Amniotic epithelial cell (primary cell): Measurements from ENCODE around the gene TMEM119.

ENCODE experiments used
- DNase-seq: peaks from one replicate; pipeline ENCODE4 v3.0.0-alpha.2; 2010; ENCODE audit warnings: low read depth

Gene TMEM119, protein sequence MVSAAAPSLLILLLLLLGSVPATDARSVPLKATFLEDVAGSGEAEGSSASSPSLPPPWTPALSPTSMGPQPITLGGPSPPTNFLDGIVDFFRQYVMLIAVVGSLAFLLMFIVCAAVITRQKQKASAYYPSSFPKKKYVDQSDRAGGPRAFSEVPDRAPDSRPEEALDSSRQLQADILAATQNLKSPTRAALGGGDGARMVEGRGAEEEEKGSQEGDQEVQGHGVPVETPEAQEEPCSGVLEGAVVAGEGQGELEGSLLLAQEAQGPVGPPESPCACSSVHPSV

DNA sequence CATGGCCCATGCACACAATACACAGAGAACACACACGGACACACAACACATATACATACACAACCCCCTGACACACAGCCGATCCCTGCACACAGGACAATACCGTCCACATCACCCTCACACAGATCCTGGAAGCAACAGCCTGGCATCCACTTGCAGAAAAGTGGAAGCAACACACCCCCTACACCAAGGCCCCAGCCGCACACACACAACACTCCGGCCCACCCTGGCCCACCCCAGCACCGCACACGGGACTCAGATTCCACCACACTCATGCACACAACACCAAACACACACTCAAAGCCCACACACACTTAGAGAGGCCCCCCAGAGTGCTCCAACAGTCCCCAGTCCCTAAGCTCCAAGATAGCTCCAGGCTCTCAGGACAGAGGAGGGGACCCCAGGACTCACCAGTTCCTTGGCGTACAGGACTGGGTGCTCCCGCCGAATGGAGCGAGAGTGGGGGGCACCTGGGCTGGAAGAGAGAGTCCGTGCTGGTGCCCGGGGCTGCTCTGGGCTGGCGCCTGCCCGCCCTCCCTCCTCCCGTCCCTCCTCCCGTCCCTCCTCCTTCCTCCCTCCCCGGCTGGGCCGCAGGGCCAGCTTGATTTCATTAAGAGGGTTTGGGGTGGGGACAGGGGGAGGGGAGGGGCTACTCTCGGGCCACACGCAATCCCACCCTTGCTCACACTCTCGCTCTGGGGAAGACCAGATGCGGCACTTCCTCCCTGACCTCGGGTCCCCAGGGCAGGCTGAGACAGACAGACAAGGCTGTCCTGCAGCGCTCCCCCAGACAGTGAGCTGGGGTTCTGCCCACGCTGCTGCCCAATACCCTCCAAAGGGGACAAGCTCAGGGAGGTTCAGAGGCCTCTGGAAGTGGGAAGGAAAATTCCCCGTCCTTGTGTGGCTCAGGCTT is at the start of gene TMEM119:
Gene TMEM119, minus strand, starts transcription at position 526 of the 913 bp plus-strand sequence. CDS start 5,701 bp downstream, outside the sequence.
- DNase-seq = peak; percentile 14

DNA sequence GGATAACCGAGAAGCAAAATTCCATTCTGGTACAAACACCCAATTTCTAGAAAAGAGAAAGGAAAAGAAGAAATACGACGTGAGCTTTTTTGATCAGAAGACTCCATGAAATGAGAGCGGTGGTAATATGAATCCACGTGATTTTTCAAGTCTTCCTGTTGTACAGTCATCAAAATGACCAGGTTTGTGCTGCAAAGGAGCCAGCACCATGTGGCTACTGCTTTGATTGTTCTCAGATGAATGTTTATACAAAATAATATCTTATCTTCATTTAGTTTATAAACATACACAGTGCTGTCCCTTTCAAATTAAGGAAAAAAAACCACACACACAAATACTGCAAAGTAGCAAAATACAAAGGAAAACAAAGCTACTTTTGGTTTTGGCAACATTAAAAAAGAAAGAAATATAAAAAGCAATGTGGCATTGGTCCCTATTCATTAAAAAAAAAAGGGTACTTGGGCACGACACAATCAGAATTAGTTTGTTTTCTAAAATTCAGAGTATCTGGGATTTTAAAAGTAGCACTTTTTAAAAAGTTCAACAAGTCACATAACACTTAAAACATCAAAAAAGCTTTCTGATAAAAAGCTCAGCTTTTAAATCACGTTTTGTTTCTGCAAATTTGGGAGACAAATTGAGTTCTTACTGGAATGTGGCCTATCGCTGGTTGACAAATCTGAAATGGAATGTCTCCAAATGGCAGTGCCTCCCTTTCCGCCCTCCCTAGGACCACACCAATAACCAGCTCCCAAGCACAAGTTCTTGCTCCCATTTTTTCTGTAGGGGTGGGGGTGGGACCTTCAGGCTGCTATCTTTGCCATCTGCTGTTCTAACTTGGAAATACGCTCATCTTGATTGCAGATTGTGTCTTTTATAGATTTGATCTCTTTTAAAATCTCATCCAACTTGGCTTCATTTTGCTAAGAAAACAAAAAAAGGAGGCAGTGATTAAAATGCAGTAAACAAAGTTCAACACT is 49.0 kb upstream of the TMEM119 start:
- no peak for DNase-seq

DNA sequence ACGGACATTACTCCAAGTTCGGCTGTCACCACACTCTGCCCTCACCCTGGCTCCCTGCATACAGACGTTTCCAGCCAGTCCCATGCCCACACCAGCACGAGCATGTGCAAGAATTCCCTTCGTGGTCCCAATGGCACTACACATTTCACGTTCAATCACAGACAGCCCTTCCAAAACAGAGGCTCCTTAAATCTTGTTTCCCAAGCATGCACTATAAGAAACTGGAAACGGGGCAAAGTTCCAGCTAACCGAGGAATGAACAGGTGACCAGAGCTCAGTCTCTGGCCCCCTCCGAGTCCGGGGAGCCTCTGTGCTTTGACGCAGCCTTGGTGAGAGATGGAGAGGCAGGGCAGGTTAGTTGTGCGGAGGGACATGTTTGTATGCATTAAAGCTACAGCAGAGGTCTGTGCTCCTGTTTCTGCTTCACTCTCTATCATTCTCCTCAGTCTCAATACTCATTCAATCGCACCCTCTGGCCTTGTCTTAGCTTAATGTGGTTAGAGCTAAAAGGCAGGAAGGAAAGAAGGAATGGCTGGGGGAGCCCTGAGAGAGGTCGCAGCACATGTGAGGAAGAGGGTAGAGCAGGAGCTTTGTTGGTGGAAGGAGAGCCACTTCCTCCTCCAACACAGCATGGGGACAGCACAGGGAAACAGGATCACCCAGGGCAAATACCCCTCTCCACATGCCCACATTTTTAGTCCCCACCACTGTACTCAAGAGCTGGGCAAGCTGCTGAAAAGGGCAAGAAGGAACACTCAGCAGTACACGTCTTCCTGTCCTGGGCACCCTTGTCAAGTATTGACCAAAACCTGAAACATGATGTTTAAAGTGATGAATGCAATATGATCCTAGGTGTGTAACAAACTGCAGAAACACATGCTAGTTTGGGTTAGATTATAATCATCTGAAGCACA is 48.1 kb upstream of the TMEM119 start:
- DNase-seq = no peak

DNA sequence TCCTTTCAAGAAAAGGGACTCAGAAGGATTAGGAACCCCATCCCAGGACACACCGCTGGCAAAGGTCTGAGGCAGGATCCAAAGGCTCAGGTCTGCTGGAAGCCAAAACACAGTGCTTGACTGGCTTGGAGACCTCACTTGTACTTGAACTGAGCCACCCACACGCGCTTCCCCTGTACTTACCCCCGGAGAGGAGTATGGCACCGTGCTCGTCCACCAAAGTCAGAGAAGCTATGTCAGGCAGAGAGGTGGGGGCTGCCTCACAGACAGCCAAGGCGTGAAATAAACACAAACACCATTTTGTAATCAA is 46.9 kb upstream of the TMEM119 start:
- no peak for DNase-seq

DNA sequence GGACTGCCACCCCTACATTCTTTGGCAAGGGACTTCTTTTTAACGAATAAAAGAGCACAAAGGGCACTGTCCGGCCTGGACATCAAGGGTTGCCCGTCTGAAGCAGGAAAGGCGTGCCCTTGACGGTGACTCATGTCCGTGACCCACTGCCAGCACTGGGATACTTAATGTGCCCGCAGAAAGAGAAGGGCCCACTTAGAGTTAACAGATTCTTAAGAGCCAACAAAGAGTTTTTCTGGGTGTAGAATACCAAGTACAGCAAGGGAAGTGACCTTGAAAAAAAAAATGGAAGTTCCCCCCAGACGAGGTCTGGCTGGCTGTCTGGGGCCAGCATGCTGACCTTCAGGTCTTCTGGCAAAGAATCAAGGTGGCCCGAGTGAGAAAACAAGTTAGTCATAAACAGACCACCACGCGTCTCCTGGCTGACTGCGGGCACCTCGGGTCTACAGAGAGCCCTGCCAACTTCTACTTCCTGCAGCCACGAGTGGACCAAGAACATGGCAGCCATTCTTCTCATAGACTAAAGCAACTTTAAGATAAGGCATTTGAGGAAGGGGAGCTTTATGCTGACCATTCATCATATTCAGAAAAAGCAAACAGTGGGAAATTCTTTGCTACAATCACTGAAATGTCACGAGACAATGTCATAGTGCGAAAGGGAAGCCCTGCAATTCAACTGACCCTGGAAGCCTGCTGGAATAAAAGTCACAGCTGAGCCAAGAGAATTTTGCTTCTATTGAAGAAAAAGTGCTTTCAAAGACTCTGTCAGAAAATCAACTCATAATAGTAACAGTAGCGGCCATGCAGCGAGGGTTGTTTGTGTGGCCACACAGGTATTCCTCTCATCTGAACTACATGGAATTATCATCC is 46.3 kb upstream of the TMEM119 start:
- DNase-seq = no peak

DNA sequence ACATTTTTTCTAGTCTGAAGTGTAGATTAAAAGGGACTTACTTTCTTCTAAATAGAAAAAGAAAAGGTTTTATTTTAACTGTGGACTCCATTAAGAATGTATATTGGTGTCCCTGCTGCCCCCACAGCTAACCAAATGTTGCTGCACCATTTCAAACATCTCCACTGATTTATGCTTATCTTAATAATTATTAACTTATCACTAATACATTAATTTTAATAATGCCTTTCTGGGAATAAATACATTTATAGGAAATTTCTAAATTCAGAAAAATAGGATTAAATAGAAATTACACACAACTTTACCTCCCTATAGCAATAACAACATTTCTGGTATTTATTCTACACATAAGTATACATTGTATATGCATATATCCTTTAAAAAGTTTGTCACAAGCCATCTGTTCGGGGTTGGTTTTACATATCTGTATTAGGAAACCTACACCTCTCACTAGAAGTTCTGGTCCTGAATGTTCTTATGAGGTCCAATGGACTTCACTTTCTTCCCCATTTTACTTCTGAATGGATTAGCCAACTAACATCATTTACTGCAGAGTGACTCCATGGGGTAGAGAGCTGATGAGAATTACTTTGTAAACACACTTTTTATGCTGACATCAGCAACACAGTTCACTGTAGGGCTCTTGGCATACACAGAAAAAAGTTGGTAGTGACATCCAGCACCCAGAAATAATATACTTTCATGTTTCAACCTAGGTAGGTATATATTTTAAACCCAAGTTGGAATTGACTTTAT is 45.2 kb upstream of the TMEM119 start:
- DNase-seq = no peak

DNA sequence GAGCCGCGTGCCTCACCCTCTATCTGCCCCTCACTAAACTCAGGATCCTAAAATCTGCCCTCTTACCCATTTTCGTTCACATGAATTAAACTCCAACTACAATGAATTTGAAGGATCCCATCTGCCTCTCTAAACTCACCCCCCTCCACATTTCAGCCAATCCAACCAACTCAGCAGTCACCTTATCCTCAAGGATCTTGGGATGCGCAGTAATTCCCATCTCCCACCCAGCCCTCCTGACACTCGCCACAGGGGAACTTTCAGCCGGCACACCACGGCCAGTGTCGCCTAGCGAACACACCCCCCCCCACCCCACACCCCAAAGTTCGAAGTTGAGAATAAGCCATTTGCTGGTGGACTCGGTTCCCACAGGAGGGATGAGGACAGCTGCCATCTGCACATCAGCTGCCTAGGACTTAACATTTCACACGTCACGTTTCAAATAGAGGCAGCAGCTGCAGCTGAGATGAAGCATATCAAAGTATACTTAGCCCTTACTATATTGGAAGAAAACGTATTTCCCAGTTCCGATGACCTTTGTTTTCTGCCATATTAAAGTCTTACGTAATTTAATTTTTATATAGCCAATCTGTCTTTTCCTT is 44.5 kb upstream of the TMEM119 start:
- DNase-seq = no peak

DNA sequence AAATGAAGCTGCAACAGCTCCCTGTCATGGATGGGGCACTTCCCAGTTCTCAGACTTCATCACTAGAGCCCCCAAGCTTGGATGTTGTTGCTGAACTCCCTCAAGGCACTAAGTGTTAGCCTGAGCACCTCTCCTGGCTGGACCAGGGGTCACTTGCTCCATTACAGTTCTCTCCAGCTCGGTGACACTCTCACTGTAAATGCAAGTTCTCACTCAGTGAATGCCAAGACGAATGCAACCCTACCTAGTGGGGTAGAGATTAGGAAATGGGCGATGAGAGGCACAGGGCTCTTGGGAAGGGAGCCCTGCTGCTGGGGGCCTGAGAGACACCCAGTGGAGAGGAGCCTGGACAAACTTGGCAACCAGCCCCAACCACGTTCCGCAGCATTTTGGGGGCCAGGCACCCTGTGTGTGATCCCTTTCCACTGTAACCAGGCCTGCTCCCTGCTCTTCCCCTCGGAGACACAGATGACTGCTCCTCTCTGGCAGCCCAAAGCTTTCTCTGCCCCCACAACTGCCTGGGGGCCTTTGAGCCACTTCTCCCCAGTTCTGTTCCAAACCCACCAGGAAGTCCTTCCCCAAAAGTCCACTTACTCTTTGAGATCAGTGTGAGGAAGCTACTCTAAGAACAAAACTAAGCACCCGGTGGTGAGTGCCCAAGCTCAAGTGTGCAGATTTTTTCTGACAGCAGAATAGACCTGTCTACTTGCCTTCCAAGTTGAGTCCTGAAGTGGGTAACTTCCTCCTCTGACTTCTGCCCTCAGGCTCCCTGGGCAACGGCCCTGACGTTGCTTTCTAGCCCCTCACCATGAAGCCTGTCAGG is 43.8 kb upstream of the TMEM119 start:
- DNase-seq = no peak

DNA sequence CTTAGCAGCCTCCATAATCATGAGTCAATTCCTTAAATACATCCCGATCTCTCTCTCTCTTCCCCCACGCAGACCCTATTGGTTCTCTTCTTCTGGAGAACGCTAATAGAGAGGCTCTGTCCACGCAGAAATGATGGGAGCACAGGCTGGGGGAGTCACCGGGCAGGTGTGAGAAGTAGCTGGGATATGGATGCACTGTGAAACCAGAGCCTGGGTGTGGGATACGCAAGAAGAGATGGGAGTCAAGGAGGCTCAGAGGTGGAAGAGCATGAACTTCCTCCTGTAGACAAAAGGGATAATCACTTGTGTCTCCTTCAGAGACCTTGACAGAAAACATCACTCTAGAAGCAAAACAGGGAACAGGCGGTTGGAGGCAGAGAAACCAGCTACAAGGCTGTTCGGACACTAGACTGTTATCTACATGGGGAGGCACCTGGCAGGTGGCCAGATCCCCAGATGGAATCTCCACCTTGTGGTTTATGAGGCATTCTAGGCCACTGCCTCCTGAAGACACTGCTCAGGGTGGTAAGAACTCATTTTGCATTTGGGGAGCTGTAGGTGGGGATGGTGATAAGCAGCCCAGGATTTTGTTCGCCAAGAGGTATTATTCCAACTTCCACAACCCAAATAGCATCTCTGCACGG is 43.0 kb upstream of the TMEM119 start:
- peak; percentile 82 for DNase-seq

DNA sequence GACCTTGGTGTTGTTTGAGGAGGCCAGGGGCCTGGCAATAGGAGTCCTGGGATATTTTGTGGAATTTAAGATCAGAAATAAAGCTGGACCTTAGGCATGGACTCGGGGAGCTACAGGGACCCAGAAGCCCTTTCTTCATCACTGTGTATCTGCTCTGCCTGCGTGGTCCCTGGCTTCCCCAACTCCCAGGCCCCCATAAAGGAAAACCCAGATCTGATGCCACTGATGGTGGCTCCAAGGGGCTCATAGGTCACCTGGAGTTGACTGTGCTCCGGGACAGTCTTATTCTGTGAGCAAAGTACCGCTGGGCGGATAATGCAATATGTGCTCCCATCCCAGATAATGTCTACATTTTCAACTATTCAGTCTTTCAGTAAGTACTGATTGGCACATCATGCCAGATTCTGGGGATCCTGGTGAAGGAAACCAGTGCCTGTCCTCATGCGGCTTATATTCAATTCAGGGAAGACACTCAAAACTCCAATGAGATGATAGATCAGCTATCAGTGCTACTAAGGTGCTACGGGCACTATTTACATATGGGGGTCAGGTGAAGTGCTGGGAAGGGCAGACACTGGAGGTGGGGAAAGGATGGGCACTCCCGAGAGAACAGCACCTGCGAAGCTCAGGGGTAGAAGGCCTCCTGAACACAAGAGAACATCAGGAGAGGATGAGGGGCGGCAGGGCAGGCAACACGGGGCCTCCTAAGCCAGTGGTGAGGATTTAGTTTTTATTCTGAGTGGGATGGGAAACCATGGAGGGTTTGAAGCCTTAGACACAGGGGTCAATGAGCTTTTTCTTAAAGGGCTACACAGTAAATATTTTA is 41.3 kb upstream of the TMEM119 start:
- DNase-seq = no peak

DNA sequence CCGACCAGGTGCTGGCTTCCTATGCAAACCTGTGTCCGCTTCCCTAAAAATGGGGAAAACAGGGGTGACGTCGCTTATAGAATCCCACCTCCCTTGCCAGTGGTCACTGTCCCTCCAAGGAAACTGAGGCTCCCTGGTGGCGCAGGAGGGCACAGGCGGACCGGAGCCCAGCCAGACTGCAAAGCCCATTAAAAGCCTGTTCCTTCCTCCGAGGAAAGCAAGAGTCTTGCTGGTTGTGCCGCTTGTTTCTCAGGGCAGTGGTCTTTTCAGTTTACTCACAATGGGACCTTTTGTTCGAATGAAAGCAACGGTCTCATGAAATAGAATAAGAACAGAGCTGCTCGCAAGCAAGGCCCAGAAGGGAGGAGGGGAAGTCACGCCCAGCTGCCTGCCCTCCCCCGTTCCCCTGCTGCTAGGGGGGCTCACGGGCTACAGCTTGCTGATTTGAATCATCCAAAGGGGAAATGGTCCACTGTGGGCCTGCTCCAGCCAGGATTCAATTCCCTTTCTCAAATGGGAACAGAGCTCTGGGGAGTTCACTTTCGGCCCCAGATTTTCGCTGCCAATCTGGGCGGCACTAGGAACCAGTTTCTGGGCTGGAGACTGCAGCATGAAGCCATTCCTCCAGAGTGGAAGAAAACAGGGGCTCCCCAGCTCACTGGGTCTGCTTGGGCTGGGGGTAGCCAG is 40.4 kb upstream of the TMEM119 start:
- no peak for DNase-seq

DNA sequence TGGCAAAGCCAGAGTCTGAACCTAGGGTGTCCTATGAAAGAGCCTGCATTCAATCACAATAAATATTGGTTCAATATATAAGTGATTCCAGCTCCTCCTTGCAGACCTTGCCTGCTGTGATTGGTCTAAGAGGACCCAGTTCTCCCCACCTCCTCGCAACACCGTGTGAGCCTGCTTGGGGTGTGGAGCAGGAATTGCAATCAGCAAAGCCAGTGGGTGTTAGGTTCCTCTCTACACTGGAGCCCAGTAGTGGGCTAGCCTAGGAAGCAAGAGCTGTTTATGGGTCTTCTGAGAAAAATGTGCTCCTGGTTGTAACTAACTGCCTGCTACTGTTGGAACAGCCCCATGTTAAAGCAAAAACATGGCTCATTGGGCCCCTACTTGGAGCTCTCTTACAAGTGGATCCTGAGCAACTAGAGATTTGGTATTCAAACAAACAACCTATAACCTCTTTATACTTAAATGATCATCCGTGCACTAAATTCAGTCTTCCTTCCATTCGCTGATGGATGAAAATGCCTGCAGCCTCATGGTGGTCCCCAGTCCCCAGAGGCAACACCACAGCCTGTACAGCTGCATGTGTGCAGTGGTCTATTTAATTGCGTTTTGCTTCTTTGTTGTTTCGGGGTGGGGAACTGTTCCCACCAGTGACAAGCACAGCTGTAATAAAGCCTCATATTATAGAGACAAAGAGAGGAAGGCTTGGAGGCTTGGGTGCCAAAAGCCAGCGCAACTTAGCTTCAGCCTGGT is 39.5 kb upstream of the TMEM119 start:
- DNase-seq = no peak

DNA sequence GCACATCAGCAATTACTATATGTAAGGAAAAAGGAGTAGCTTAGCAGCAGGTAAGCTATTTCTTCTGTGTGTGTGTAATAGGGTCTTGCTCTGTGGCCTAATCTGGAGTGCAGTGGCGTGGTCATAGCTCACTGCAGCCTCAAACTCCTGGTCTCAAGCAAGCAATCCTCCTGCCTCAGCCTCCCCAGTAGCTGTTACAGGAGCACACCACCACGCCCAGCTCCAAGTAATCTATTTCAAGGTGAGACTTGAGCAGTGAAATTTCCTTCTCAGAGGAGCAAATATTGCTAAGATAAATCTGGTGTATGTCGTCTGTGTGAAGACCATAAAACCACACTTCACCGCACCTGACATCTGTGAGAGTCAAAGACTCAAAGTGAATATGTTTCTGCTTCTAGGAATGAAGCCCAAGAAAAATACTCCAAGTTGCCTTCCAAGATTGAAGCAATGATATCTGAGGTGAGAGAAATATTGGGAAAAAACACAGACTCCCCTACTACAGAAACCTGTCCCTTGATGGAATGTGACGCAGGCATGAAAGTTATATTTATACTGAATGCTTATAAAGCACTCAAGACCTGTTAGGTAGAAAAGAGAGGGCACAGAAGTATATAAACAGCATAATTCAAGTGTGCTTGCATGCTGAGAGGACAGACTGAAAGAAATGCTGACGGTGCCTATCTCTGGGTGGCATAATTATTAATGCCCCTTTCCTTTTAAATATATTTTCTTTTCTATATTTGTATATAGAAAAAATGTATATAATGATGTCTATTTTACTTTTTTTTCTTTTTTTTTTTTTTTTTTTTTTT is 38.3 kb upstream of the TMEM119 start:
- DNase-seq = no peak

DNA sequence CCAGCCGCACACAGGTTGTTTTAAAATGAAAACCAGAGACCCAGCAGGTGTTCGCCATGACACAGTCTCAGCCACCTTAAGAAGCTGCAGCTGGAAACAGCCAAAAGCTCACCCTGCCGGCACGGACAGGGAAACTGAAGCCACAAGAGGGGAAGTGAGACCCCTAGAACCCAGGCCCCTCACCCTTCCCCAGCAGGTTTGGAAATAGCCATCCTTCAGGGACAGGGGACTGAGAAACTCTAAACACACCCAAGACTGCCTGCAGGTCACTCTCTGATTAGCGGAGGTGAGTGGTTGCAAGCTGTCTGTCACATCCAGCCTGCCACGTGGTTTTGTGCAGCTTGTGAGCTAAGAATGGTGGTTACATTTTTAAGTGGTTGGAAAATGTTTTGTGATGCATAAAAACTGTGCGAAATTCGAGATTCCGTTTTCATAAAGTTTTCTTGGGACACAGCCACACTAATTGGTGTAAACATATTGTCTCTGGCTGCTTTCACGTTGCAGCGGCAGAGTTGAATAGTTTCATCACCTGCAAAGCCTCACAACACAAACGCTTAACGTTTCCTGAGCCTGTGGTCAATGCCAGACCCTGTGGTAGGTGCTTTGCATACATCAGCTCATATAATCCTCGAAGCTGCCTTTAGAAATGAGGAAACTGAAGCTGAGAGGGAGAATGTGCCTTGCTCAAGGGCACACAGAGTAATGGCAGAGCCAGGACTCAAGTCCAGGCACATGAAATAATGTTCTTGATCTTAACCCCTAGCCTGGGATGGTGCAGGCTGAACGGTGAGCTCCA is 37.5 kb upstream of the TMEM119 start:
- peak; percentile 76 for DNase-seq
